ENCODE data around the gene PPP4R3A.

- TF ChIP-seq EGR1 (IDR thresholded peaks at IDR 0.05; ENCODE audit: borderline replicate concordance in 1 of 2, low read depth in 2 of 2, low read length in 2 of 2) (no peak), POLR2AphosphoS5 (IDR thresholded peaks at IDR 0.05; ENCODE audit: low read length) (no peak)
- TF ChIP-seq, protein P1, sequence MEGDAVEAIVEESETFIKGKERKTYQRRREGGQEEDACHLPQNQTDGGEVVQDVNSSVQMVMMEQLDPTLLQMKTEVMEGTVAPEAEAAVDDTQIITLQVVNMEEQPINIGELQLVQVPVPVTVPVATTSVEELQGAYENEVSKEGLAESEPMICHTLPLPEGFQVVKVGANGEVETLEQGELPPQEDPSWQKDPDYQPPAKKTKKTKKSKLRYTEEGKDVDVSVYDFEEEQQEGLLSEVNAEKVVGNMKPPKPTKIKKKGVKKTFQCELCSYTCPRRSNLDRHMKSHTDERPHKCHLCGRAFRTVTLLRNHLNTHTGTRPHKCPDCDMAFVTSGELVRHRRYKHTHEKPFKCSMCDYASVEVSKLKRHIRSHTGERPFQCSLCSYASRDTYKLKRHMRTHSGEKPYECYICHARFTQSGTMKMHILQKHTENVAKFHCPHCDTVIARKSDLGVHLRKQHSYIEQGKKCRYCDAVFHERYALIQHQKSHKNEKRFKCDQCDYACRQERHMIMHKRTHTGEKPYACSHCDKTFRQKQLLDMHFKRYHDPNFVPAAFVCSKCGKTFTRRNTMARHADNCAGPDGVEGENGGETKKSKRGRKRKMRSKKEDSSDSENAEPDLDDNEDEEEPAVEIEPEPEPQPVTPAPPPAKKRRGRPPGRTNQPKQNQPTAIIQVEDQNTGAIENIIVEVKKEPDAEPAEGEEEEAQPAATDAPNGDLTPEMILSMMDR (IDR thresholded peaks at IDR 0.05 in 2 of 3, conservative IDR thresholded peaks at IDR 0.05 in 1 of 3; ENCODE audit: control insufficient read depth in 2 of 3, extremely low read depth in 1 of 3, insufficient read depth in 1 of 3, low read depth in 3 of 3, low read length in 3 of 3): no peak
- TF ChIP-seq, protein P2, sequence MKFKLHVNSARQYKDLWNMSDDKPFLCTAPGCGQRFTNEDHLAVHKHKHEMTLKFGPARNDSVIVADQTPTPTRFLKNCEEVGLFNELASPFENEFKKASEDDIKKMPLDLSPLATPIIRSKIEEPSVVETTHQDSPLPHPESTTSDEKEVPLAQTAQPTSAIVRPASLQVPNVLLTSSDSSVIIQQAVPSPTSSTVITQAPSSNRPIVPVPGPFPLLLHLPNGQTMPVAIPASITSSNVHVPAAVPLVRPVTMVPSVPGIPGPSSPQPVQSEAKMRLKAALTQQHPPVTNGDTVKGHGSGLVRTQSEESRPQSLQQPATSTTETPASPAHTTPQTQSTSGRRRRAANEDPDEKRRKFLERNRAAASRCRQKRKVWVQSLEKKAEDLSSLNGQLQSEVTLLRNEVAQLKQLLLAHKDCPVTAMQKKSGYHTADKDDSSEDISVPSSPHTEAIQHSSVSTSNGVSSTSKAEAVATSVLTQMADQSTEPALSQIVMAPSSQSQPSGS (IDR thresholded peaks at IDR 0.05; ENCODE audit: low read length): no peak
Measured at GRCh38 chr14:91453744-91454143, 56.4 kb downstream of the PPP4R3A start.

Data from GM12878 (cell line).